Neutrophil (primary cell): Measurements from ENCODE around the gene WNT16.

Experiments used
- H3K27ac ChIP-seq: fragments of 200-600 bp; sonication (generic); 2 replicates; pipeline ENCODE4 v1.5.1; 2016; ENCODE audit warnings: mild to moderate bottlenecking, moderate library complexity
- H3K27me3 ChIP-seq: fragments of 200-600 bp; sonication (generic); 2 replicates; pipeline ENCODE4 v1.6.0; 2016; ENCODE audit warnings: mild to moderate bottlenecking
- H3K36me3 ChIP-seq: fragments of 200-600 bp; sonication (generic); 2 replicates; pipeline ENCODE4 v1.5.1; 2017
- H3K4me1 ChIP-seq, 2 experiments: fragments of 200-600 bp in 1 of 2; sonication (generic) in 1 of 2; 1 replicate in 1 of 2; 2 replicates in 1 of 2; pipeline versions ENCODE4 v1.5.1 to v1.6.1; 2013 to 2016; ENCODE audit warnings: low read depth in 1 of 2, low read length in 1 of 2, mild to moderate bottlenecking in 1 of 2, moderate library complexity in 1 of 2; ENCODE audit not compliant: control insufficient read depth in 1 of 2, insufficient read depth in 1 of 2
- H3K4me3 ChIP-seq, 2 experiments: fragments of 200-600 bp in 1 of 2; sonication (generic) in 1 of 2; 1 replicate in 1 of 2; 2 replicates in 1 of 2; pipeline ENCODE4 v1.5.1; 2013 to 2016; ENCODE audit warnings: low read depth in 1 of 2, low read length in 1 of 2, mild to moderate bottlenecking in 1 of 2, moderate library complexity in 1 of 2
- H3K9me3 ChIP-seq: fragments of 200-600 bp; sonication (generic); 2 replicates; pipeline ENCODE4 v1.5.1; 2016
- TF ChIP-seq, protein P1 (sequence below): fragments of 200-600 bp; sonication (generic); IDR thresholded peaks from 2 replicates; pipeline ENCODE4 v1.5.1; 2016; ENCODE audit warnings: antibody characterized with exemption

The WNT16 gene, protein sequence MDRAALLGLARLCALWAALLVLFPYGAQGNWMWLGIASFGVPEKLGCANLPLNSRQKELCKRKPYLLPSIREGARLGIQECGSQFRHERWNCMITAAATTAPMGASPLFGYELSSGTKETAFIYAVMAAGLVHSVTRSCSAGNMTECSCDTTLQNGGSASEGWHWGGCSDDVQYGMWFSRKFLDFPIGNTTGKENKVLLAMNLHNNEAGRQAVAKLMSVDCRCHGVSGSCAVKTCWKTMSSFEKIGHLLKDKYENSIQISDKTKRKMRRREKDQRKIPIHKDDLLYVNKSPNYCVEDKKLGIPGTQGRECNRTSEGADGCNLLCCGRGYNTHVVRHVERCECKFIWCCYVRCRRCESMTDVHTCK

DNA sequence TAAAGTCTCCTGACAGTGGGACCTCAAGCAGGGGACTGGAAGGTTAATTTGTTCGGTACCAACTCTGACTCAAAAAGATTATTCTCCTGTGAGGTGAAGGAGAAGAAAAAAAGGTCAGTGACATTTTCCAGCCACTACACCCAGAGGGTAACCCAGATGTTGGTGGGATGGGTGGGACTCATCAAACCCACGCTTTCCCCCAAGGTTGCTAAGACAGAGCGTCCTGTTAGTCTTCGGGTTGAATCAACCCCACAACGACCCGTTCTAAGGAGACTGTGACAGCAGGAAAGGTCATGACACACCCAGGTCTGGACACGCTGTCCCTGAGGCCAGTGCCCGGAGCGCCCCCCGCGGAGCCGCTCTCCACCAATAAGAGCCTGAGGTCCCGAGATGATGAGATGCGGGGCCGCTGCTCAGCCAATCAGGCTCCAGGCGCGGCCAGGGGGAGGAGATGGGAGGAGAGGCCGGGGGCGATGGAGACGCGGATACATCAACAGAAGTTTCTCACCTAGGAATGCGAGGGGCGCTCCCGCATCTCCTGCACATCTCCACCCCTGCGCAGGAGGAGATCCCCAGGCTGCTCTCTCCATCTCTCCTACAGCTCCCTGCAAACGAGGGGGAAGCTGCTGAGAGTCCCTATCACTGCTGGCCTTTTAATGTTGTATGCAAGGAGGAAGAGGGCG, at the start of gene WNT16:
WNT16 (plus strand) TSS at position 493 of the 683 bp plus-strand sequence. CDS start 293 bp downstream, outside the sequence.
- no peaks in the 10 kb centered on the region for H3K9me3 ChIP-seq
- no peak within 1 kb of the TSS for H3K4me3 ChIP-seq
- H3K27ac ChIP-seq = no peak within 1 kb of the TSS
- TF ChIP-seq, protein P1, sequence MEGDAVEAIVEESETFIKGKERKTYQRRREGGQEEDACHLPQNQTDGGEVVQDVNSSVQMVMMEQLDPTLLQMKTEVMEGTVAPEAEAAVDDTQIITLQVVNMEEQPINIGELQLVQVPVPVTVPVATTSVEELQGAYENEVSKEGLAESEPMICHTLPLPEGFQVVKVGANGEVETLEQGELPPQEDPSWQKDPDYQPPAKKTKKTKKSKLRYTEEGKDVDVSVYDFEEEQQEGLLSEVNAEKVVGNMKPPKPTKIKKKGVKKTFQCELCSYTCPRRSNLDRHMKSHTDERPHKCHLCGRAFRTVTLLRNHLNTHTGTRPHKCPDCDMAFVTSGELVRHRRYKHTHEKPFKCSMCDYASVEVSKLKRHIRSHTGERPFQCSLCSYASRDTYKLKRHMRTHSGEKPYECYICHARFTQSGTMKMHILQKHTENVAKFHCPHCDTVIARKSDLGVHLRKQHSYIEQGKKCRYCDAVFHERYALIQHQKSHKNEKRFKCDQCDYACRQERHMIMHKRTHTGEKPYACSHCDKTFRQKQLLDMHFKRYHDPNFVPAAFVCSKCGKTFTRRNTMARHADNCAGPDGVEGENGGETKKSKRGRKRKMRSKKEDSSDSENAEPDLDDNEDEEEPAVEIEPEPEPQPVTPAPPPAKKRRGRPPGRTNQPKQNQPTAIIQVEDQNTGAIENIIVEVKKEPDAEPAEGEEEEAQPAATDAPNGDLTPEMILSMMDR = no peak
- peaks cover 90% of the 10 kb centered on the region for H3K27me3 ChIP-seq
- H3K36me3 ChIP-seq = no peaks in the 10 kb centered on the region
- H3K4me1 ChIP-seq = no peaks in the 10 kb centered on the region

DNA sequence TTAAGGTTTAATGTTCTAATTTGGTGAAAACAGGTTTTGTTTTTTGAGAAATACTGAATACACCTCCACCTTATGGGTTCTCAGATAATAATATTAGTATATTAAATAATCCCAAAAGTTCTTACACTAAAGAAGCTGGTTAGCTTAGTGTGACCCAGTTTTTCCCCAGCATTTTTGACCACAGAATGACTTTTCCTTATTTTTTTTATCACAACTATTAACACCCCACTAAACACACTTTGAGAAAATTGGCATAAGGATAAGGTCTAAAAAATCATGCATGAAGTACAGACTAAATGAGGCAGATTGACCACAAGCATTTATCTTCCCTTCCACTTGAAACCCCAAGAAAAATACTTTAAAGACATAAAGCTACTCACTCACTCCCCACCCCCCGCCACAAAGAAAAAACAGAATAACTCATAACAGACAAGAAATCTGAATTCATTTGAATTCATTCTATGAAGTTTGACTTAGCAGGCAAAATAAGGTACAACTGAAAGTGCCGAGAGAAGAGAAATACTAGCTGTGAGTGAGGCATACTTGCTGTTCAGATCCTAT, 49.7 kb upstream of the WNT16 start:
- TF ChIP-seq, protein P1 = no peak
- H3K4me3 ChIP-seq = no peak overlapping the region
- H3K36me3 ChIP-seq = no peaks in the 10 kb centered on the region
- H3K27ac ChIP-seq = no peak overlapping the region
- H3K4me1 ChIP-seq = no peaks in the 10 kb centered on the region
- no peaks in the 10 kb centered on the region for H3K9me3 ChIP-seq
- no peaks in the 10 kb centered on the region for H3K27me3 ChIP-seq

DNA sequence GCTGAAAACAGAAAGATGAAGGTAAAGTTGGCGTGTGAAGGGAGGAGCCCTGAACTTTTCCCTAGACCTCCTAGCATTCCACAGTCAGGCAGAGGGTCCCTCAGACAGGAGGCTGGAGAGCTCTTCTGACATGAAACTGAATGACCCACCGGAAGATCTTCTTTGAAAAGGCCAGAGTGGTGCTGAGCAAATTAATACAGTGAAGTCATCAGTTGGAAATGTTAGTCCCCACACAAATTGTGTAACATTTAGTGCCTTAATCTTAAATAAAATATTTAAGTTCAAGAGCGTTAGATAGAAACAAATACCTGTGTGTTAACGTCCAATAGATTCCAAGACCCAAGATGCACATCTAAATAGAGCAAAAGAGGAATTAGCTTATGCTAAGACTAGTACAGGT, 49.0 kb upstream of the WNT16 start:
- H3K9me3 ChIP-seq = no peaks in the 10 kb centered on the region
- no peaks in the 10 kb centered on the region for H3K27me3 ChIP-seq
- TF ChIP-seq, protein P1 = no peak
- no peak overlapping the region for H3K27ac ChIP-seq
- no peak overlapping the region for H3K4me3 ChIP-seq
- no peaks in the 10 kb centered on the region for H3K36me3 ChIP-seq
- no peaks in the 10 kb centered on the region for H3K4me1 ChIP-seq

DNA sequence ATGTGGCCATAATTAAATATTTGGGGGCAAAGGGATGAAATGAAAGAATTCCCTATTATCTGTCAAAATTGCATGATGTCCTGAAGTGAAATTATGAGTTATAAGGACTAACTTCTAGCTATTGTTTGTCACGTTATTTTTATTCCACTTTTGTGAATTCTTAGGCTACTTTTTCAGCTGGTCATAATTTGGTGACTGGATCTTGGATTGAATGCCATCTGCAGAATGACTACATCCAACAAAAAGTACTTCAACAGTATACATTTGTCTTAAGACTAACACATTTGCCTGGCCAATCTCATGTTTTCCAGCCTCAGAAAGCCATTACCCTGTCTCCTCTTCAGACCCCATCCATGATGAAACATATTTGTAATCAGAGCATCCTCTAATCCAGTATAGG, 48.1 kb upstream of the WNT16 start:
- no peak overlapping the region for H3K27ac ChIP-seq
- H3K4me3 ChIP-seq = no peak overlapping the region
- no peaks in the 10 kb centered on the region for H3K36me3 ChIP-seq
- no peaks in the 10 kb centered on the region for H3K9me3 ChIP-seq
- no peaks in the 10 kb centered on the region for H3K27me3 ChIP-seq
- no peaks in the 10 kb centered on the region for H3K4me1 ChIP-seq
- TF ChIP-seq, protein P1 = no peak

DNA sequence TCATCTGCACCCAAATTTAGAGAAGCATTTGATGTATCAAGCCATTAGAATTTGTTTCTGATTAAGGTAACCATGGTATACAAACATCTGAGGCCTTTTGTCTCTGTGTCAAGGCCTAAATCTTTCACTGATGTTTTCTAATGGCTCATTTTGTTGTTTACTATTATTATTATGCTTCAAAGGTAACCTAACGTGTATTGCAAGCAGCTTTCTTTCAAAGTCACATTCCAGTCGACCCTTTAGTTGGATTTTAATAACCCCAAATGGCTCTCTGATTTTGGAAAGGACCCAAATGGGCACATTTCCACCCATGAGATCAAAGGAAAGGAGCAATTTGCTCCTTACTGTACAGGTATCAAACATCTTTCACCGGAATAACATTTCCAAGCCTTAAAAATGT, 46.7 kb upstream of the WNT16 start:
- Histone ChIP-seq H3K4me1 (no peaks in the 10 kb centered on the region), H3K36me3 (no peaks in the 10 kb centered on the region), H3K4me3 (no peak overlapping the region), H3K27me3 (no peaks in the 10 kb centered on the region), H3K27ac (no peak overlapping the region), H3K9me3 (no peaks in the 10 kb centered on the region)
- TF ChIP-seq, protein P1 = no peak
